Left ventricle myocardium inferior (tissue), 1 donor: ENCODE measurements around the gene AKAP6. TPM values are rescaled to one million over a fixed set of nuclear protein-coding genes. Genes with fewer than 3 reads are reported as not detected.

ENCODE experiments used
- DNase-seq: peaks from one replicate; pipeline ENCODE4 v3.0.0-alpha.2; 2020
- H3K27ac ChIP-seq: fragments of 200-600 bp; replicated peaks from 2 replicates; pipeline ENCODE4 v1.8.0; 2021
- H3K27me3 ChIP-seq: fragments of 200-600 bp; 2 replicates; pipeline ENCODE4 v1.8.0; 2021; ENCODE audit warnings: low read depth
- H3K36me3 ChIP-seq: fragments of 200-600 bp; 2 replicates; pipeline ENCODE4 v1.8.0; 2021
- H3K4me1 ChIP-seq: fragments of 200-600 bp; 2 replicates; pipeline ENCODE4 v1.8.0; 2021
- H3K4me3 ChIP-seq: fragments of 200-600 bp; 2 replicates; pipeline ENCODE4 v1.8.0; 2021; ENCODE audit warnings: mild to moderate bottlenecking, moderate library complexity
- H3K9me3 ChIP-seq: fragments of 200-600 bp; replicated peaks from 2 replicates; pipeline ENCODE4 v1.8.0; 2021
- CTCF ChIP-seq: fragments of 200-600 bp; IDR thresholded peaks from 2 replicates; pipeline ENCODE4 v1.8.0; 2021; ENCODE audit warnings: antibody characterized with exemption, mild to moderate bottlenecking, borderline replicate concordance
- intact Hi-C: fragments of 100-400 bp; cut with micrococcal nuclease; formaldehyde crosslinking; loops from one replicate; pipeline ENCODE4 v1.11.0; 2022
- total RNA-seq: library from RNA; stranded (reverse); fragmentation: NEBNext Ultra II Directional; extraction: Animal tissue kit (Norgen Biotek cat#: 25700); gene quantifications from one replicate; pipeline ENCODE4 v1.2.1, GENCODE V29; 2021
- donor health status: DM: no; HTN: yes; CAD: no; lungs with severe emphysema.

Gene AKAP6
- total RNA-seq, 1 donor from 2014 or later = 218 TPM

GRCh38 chr14:32620303-32620702 lies 291.2 kb downstream of the AKAP6 start:
- no peak for TF ChIP-seq CTCF
- no peak for DNase-seq
- no peaks in the 10 kb centered on the region for H3K9me3 ChIP-seq
- H3K27ac ChIP-seq = peak overlapping the region; percentile 65
- intact Hi-C loops = no loop called here
- no peak overlapping the region for H3K4me3 ChIP-seq
- peaks cover 42% of the 10 kb centered on the region for H3K4me1 ChIP-seq
- no peaks in the 10 kb centered on the region for H3K36me3 ChIP-seq
- H3K27me3 ChIP-seq = no peaks in the 10 kb centered on the region

- Histone ChIP-seq H3K4me3 (no peak overlapping the region), H3K9me3 (no peaks in the 10 kb centered on the region), H3K36me3 (no peaks in the 10 kb centered on the region), H3K27ac (peak overlapping the region; percentile 65), H3K4me1 (peaks cover 44% of the 10 kb centered on the region), H3K27me3 (no peaks in the 10 kb centered on the region)
- intact Hi-C loops = no loop called here
- DNase-seq = no peak
- TF ChIP-seq CTCF = no peak
Observed at GRCh38 chr14:32620724-32621123, 291.6 kb downstream of the AKAP6 start.

GRCh38 chr14:32621585-32621984 lies 292.5 kb downstream of the AKAP6 start:
- Histone ChIP-seq H3K4me1 (peaks cover 48% of the 10 kb centered on the region), H3K36me3 (no peaks in the 10 kb centered on the region), H3K4me3 (no peak overlapping the region), H3K27me3 (no peaks in the 10 kb centered on the region), H3K27ac (peak overlapping the region; percentile 65), H3K9me3 (no peaks in the 10 kb centered on the region)
- intact Hi-C loops = no loop called here
- no peak for TF ChIP-seq CTCF
- DNase-seq = no peak

- Histone ChIP-seq H3K9me3 (no peaks in the 10 kb centered on the region), H3K27me3 (no peaks in the 10 kb centered on the region), H3K4me3 (no peak overlapping the region), H3K36me3 (no peaks in the 10 kb centered on the region), H3K4me1 (peaks cover 57% of the 10 kb centered on the region), H3K27ac (peak overlapping the region; percentile 65)
- intact Hi-C loops = no loop called here
- TF ChIP-seq CTCF = no peak
- no peak for DNase-seq
Observed at GRCh38 chr14:32622742-32623141, 293.6 kb downstream of the AKAP6 start.

GRCh38 chr14:32623300-32624093 lies 294.4 kb downstream of the AKAP6 start:
- intact Hi-C loops = no loop called here
- H3K4me3 ChIP-seq = no peak overlapping the region
- no peaks in the 10 kb centered on the region for H3K27me3 ChIP-seq
- no peak for TF ChIP-seq CTCF
- H3K36me3 ChIP-seq = no peaks in the 10 kb centered on the region
- peaks cover 63% of the 10 kb centered on the region for H3K4me1 ChIP-seq
- no peaks in the 10 kb centered on the region for H3K9me3 ChIP-seq
- DNase-seq = no peak
- H3K27ac ChIP-seq = peak overlapping the region; percentile 65
